K562 (cell line): ENCODE measurements around the gene MYL5. TPM values are rescaled to one million over a fixed set of nuclear protein-coding genes. Genes with fewer than 3 reads are reported as not detected.
A peak's percentile ranks its signal among the peaks of the same experiment; 100 is the strongest.

Experiments used
- ATAC-seq: fragments of 200-7000 bp; cut with Tn5 transposase; 3 replicates; pipeline ENCODE4 v1.9.1; 2020; ENCODE audit warnings: moderate library complexity
- BruUV-seq: library from RNA; stranded (reverse); fragments of 400-500 nt; replicated peaks from 2 replicates; lab custom pipeline; 2021; lab: Mats Ljungman, UMichigan
- CTCF ChIA-PET: fragments of 300-600 bp; formaldehyde crosslinking; extraction: SDS; loops from one replicate; lab custom pipeline; 2021; ENCODE audit warnings: low intra/inter-chr PET ratio; lab: Yijun Ruan, JAX
- POLR2A ChIA-PET: fragments of 300-600, 350-650 bp; sonication (Branson Sonifier 250); formaldehyde crosslinking; extraction: SDS; loops from one replicate; lab custom pipeline; 2021; ENCODE audit warnings: antibody characterized with exemption, inconsistent platforms; lab: Yijun Ruan, JAX
- DNase-seq, 4 experiments: peaks; one replicate each; pipeline versions ENCODE4 v3.0.0 to v3.0.0-alpha.2; 2011 to 2018; ENCODE audit warnings: low spot score in 3 of 4, mixed read lengths in 3 of 4; ENCODE audit errors: extremely low read depth in 1 of 4
- FAIRE-seq: peaks from 2 replicates; lab custom pipeline; 2011; peaks lifted over from hg19 to GRCh38; lab: Jason Lieb, UNC
- H2AFZ ChIP-seq: 2 replicates; pipeline ENCODE4 v1.6.0; 2011; ENCODE audit warnings: low read depth, low read length, control low read depth, inconsistent platforms
- H3K27ac ChIP-seq: fragments of 200-600 bp; 3 replicates; pipeline ENCODE4 v1.8.0; 2011; ENCODE audit warnings: low read depth, mild to moderate bottlenecking, control low read depth, inconsistent platforms, low read length, moderate library complexity, mixed read lengths; ENCODE audit errors: extremely low read depth
- H3K27me3 ChIP-seq, 2 experiments: fragments of 300-600 bp in 1 of 2; 2 replicates in 1 of 2; 3 replicates in 1 of 2; pipeline versions ENCODE4 v1.6.0 to v1.8.0; 2011; ENCODE audit warnings: inconsistent platforms in 2 of 2, low read length in 2 of 2, mild to moderate bottlenecking in 1 of 2, mixed read lengths in 1 of 2, moderate library complexity in 1 of 2; ENCODE audit not compliant: control insufficient read depth in 2 of 2, insufficient read depth in 2 of 2
- H3K36me3 ChIP-seq: fragments of 300-600 bp; 3 replicates; pipeline ENCODE4 v1.8.0; 2011; ENCODE audit warnings: mild to moderate bottlenecking, low read length, inconsistent platforms; ENCODE audit not compliant: control insufficient read depth, insufficient read depth
- H3K4me1 ChIP-seq, 2 experiments: fragments of 200-600 bp in 1 of 2; replicated peaks in 1 of 2; 2 replicates in 1 of 2; 3 replicates in 1 of 2; pipeline versions ENCODE4 v1.5.1 to v1.8.0; 2011; ENCODE audit warnings: inconsistent platforms in 2 of 2, low read length in 2 of 2, mild to moderate bottlenecking in 1 of 2, mixed read lengths in 1 of 2, moderate library complexity in 1 of 2; ENCODE audit not compliant: control insufficient read depth in 2 of 2, insufficient read depth in 2 of 2
- H3K4me2 ChIP-seq: 2 replicates; pipeline ENCODE4 v1.6.1; 2011; ENCODE audit warnings: low read length, control low read depth, inconsistent platforms, mixed read lengths; ENCODE audit not compliant: insufficient read depth
- H3K4me3 ChIP-seq: fragments of 200-600 bp; sonication (generic), shearing (Covaris generic); 2 replicates; pipeline ENCODE4 v1.5.1; 2016; ENCODE audit warnings: control low read depth, inconsistent platforms
- H3K79me2 ChIP-seq: fragments of 200-600 bp; 3 replicates; pipeline ENCODE4 v1.8.0; 2011; ENCODE audit warnings: low read length, inconsistent platforms; ENCODE audit not compliant: control insufficient read depth, insufficient read depth
- H3K9ac ChIP-seq, 2 experiments: 2 replicates each; pipeline versions ENCODE4 v1.6.0 to v1.6.1; 2011; ENCODE audit warnings: low read depth in 2 of 2, low read length in 2 of 2, control low read depth in 1 of 2, inconsistent platforms in 1 of 2, mild to moderate bottlenecking in 1 of 2, mixed read lengths in 1 of 2; ENCODE audit not compliant: insufficient read depth in 1 of 2
- H3K9me1 ChIP-seq: one replicate; pipeline ENCODE4 v1.6.0; 2011; ENCODE audit warnings: inconsistent platforms, mild to moderate bottlenecking, low read length, moderate library complexity; ENCODE audit not compliant: control insufficient read depth, insufficient read depth
- H3K9me3 ChIP-seq: replicated peaks from 2 replicates; pipeline ENCODE4 v1.5.1; 2011; ENCODE audit warnings: low read depth, low read length, inconsistent platforms; ENCODE audit not compliant: control insufficient read depth, insufficient read depth
- H4K20me1 ChIP-seq: replicated peaks from 2 replicates; pipeline ENCODE4 v1.6.1; 2011; ENCODE audit warnings: low read length, inconsistent platforms, mixed read lengths; ENCODE audit not compliant: control insufficient read depth, insufficient read depth
- SAFB ChIP-seq: fragments of 200-400 bp; formaldehyde crosslinking; IDR thresholded peaks from 2 replicates; pipeline ENCODE4 v1.6.1; 2017; ENCODE audit warnings: low read depth, low read length, borderline replicate concordance
- TFE3 ChIP-seq: fragments of 450-650 bp; formaldehyde crosslinking; IDR thresholded peaks from 2 replicates; pipeline ENCODE4 v1.4.0; 2020; ENCODE audit warnings: mild to moderate bottlenecking, mixed read lengths
- ZNF324 ChIP-seq: fragments of 250-450 bp; sonication (Bioruptor Pico); IDR thresholded peaks from 2 replicates; pipeline ENCODE4 v1.4.0; 2020; ENCODE audit warnings: mild to moderate bottlenecking
- WGBS: fragments of 100-300 bp; shearing (Covaris generic); methylation state at CpG from one replicate; pipeline ENCODE4 v1.1.6; 2016; ENCODE audit warnings: low coverage, mixed read lengths; ENCODE audit not compliant: insufficient coverage; ENCODE audit errors: missing lambda C conversion rate; 5-methylcytosine and 5-hydroxymethylcytosine counted together
- in situ Hi-C: fragments of 300-500 bp; cut with MboI; formaldehyde crosslinking; loops from 4 replicates; pipeline ENCODE4 v1.15.0; 2018; ENCODE audit warnings: inconsistent platforms, mixed read lengths
- intact Hi-C: fragments of 100-400 bp; cut with micrococcal nuclease; formaldehyde crosslinking; loops from 2 replicates; pipeline ENCODE4 v1.14.2; 2022
- polyA plus RNA-seq, 8 experiments: library from polyadenylated mRNA; depleted of rRNA in 4 of 8; stranded (reverse) in 5 of 8; unstranded in 3 of 8; fragments of >200 nt; fragmentation: Nextera tagmentation in 2 of 8; fragmentation: Illumina TruSeq in 1 of 8; extraction: Ambion mirVana in 2 of 8; extraction: Trizol in 1 of 8; gene quantifications; 2 replicates each; pipeline versions ENCODE4 v1.2.1 to v1.2.3, GENCODE V29; 2011 to 2014; ENCODE audit warnings: inconsistent platforms in 1 of 8, missing spikeins in 1 of 8
- total RNA-seq, 7 experiments: library from RNA; depleted of rRNA in 6 of 7; stranded (reverse); fragments of >200 nt in 6 of 7; fragmentation: Illumina TruSeq in 2 of 7; extraction: Trizol in 2 of 7; gene quantifications; 2 replicates each; pipeline versions ENCODE4 v1.2.1 to v1.2.3, GENCODE V29; 2011 to 2021; ENCODE audit warnings: low replicate concordance in 1 of 7

Gene MYL5
- total and polyA plus RNA-seq, 9 of the 15 experiments (the other 6 are each of a cell fraction or from before 2014, with no cell fraction given): 1.4 to 10.0 (median 4.1) TPM

- ChIA-PET CTCF (no interaction called here), POLR2A (interaction anchor here (0.8 kb wide), 1 partner anchor 54 kb away, joined by 3 read pairs; no protein-coding TSS in a partner anchor)
- peaks cover 4% of the 10 kb centered on the region for H3K9me3 ChIP-seq
- FAIRE-seq (no peak), DNase-seq (no peak), ATAC-seq (no peak)
- H3K9ac ChIP-seq: no peak overlapping the region
- in situ Hi-C loops (no loop called here), intact Hi-C loops (no loop called here)
- H2AFZ ChIP-seq: no peak overlapping the region
- H3K4me1 ChIP-seq: peaks cover 20 to 63% of the 10 kb centered on the region in 2 experiments
- H3K27ac ChIP-seq: peak overlapping the region; percentile 14; the same call in 1 of the 3 replicates
- H3K4me3 ChIP-seq: no peak overlapping the region
- peaks cover 22% of the 10 kb centered on the region; the same call in 1 of the 3 replicates for H3K36me3 ChIP-seq
- WGBS: 39% methylated on average over 6 of the region's 6 CpGs
- H3K27me3 ChIP-seq: no peaks in the 10 kb centered on the region
- H4K20me1 ChIP-seq: no peaks in the 10 kb centered on the region; the same call in 1 of the 2 replicates
- TF ChIP-seq TFE3 (CRISPR knock-in tag) (peak; percentile 49), ZNF324 (CRISPR knock-in tag) (no peak), SAFB (no peak)
- H3K9me1 ChIP-seq: no peaks in the 10 kb centered on the region
- no peak overlapping the region; the same call in 1 of the 2 replicates for H3K4me2 ChIP-seq
- BruUV-seq: no TSS peak
- peaks cover 42% of the 10 kb centered on the region for H3K79me2 ChIP-seq
Observed at GRCh38 chr4:727576-727975, 53.2 kb downstream of the MYL5 start.
